Large intestine (tissue), 3 donors: ENCODE measurements around the gene CNIH3. TPM values are rescaled to one million over a fixed set of nuclear protein-coding genes. Genes with fewer than 3 reads are reported as not detected.

Experiments used
- DNase-seq, 2 donors: peaks; one replicate each; pipeline versions ENCODE4 v3.0.0 to v3.0.0-alpha.2; 2013
- H3K27ac ChIP-seq: one replicate; pipeline ENCODE4 v1.5.1; 2013; ENCODE audit warnings: low read length
- H3K27me3 ChIP-seq: 2 replicates; pipeline ENCODE4 v1.6.1; 2013; ENCODE audit warnings: low read length; ENCODE audit not compliant: control insufficient read depth, insufficient read depth
- H3K36me3 ChIP-seq: 2 replicates; pipeline ENCODE4 v1.6.1; 2013; ENCODE audit warnings: low read length; ENCODE audit not compliant: control insufficient read depth, insufficient read depth
- H3K4me1 ChIP-seq: one replicate; pipeline ENCODE4 v1.6.1; 2013; ENCODE audit warnings: low read length; ENCODE audit not compliant: control insufficient read depth, insufficient read depth
- H3K4me3 ChIP-seq: one replicate; pipeline ENCODE4 v1.5.1; 2013; ENCODE audit warnings: low read length
- H3K9me3 ChIP-seq: one replicate; pipeline ENCODE4 v1.6.1; 2013; ENCODE audit warnings: mild to moderate bottlenecking, low read depth, low read length, moderate library complexity; ENCODE audit not compliant: control insufficient read depth
- WGBS: methylation state at CpG from one replicate; pipeline ENCODE4 v1.1.5; 2013; ENCODE audit warnings: low lambda C conversion rate; ENCODE audit not compliant: insufficient coverage; 5-methylcytosine and 5-hydroxymethylcytosine counted together
- polyA plus RNA-seq: library from polyadenylated mRNA; unstranded; fragments of 120-200 nt; gene quantifications from one replicate; pipeline ENCODE4 v1.2.1, GENCODE V29; 2013

CNIH3 gene
- polyA plus RNA-seq, 1 donor, result 2.1 TPM

- no peak overlapping the region for H3K27ac ChIP-seq
Measured at GRCh38 chr1:224640587-224640986, 24.5 kb downstream of the CNIH3 start.

GRCh38 chr1:224641030-224641429 is 24.9 kb downstream of the CNIH3 start:
- DNase-seq, result peak in 1 of 2 donors; percentile 28
- H3K4me1 ChIP-seq, result peaks cover 2% of the 10 kb centered on the region
- no peak overlapping the region for H3K4me3 ChIP-seq
- no peaks in the 10 kb centered on the region for H3K9me3 ChIP-seq
- H3K27ac ChIP-seq, result no peak overlapping the region
- H3K27me3 ChIP-seq, result no peaks in the 10 kb centered on the region
- WGBS, result no CpG with 5 or more reads among the region's 7 CpGs
- no peaks in the 10 kb centered on the region for H3K36me3 ChIP-seq

More at GRCh38 chr1:224640587-224640986, 24.5 kb downstream of the CNIH3 start:
- Histone ChIP-seq H3K9me3 (no peaks in the 10 kb centered on the region), H3K27me3 (no peaks in the 10 kb centered on the region), H3K36me3 (no peaks in the 10 kb centered on the region), H3K4me1 (peaks cover 2% of the 10 kb centered on the region), H3K4me3 (no peak overlapping the region)
- WGBS, result no CpG with 5 or more reads among the region's 4 CpGs
- DNase-seq, result no peak

DNA sequence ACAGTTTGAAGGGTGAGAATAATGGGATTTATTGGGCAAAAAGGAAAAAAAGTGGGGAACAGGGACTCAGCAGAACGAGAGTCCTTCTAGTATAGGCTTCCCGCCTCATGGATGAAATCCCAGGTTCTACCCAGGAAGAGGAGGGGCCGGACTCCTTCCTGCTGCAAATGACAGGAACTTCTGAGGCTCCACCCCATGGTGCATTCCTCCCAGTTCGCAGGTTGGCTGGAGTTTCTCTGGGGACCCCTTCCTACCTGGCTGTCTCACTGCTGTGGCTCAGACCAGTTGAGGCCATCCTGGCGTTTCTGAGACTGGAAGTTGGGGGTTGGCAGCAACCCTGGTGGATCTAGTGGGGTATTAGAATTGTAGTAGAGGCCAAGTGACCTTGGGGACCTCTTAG is 27.5 kb downstream of the CNIH3 start:
- peaks cover 2% of the 10 kb centered on the region for H3K4me1 ChIP-seq
- WGBS, result no CpG with 5 or more reads among the region's 5 CpGs
- no peaks in the 10 kb centered on the region for H3K27me3 ChIP-seq
- no peak for DNase-seq
- no peaks in the 10 kb centered on the region for H3K9me3 ChIP-seq
- H3K4me3 ChIP-seq, result no peak overlapping the region
- no peaks in the 10 kb centered on the region for H3K36me3 ChIP-seq
- no peak overlapping the region for H3K27ac ChIP-seq

- Histone ChIP-seq H3K4me3 (no peak overlapping the region), H3K36me3 (no peaks in the 10 kb centered on the region), H3K4me1 (peaks cover 2% of the 10 kb centered on the region), H3K9me3 (no peaks in the 10 kb centered on the region), H3K27ac (no peak overlapping the region), H3K27me3 (no peaks in the 10 kb centered on the region)
- WGBS, result no CpG with 5 or more reads among the region's 5 CpGs
- peak; percentile 76 to 79 for DNase-seq
Measured at GRCh38 chr1:224644553-224645154, 28.5 kb downstream of the CNIH3 start.

GRCh38 chr1:224647449-224647848 is 31.3 kb downstream of the CNIH3 start:
- H3K27me3 ChIP-seq, result no peaks in the 10 kb centered on the region
- H3K36me3 ChIP-seq, result no peaks in the 10 kb centered on the region
- DNase-seq, result no peak
- peaks cover 2% of the 10 kb centered on the region for H3K4me1 ChIP-seq
- no peak overlapping the region for H3K4me3 ChIP-seq
- no peak overlapping the region for H3K27ac ChIP-seq
- no peaks in the 10 kb centered on the region for H3K9me3 ChIP-seq
- WGBS, result no CpG with 5 or more reads among the region's 2 CpGs

GRCh38 chr1:224650290-224650689 is 34.2 kb downstream of the CNIH3 start:
- no peak overlapping the region for H3K4me3 ChIP-seq
- no peaks in the 10 kb centered on the region for H3K9me3 ChIP-seq
- H3K27me3 ChIP-seq, result no peaks in the 10 kb centered on the region
- H3K36me3 ChIP-seq, result no peaks in the 10 kb centered on the region
- WGBS, result 63% methylated on average over 2 of the region's 3 CpGs
- DNase-seq, result no peak
- no peak overlapping the region for H3K27ac ChIP-seq
- no peaks in the 10 kb centered on the region for H3K4me1 ChIP-seq

DNA sequence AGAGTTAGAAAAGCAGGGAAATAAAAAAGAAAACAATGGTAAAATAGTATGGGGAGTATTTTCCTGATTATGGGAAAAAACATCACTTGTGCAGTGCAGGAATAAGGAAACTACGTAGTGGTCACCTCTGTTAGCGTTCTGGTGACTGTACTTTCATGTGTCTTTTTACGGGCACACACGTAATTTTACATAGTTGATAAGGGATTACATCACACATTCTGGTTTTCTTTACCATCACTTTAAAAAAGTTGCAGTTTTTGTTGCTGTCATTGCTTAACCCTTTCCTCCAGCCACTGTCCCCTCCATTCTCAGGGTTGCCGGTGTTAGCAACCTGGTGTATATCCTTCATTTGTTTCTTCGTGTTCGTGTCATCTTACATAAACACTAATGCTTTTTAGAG is 35.1 kb downstream of the CNIH3 start:
- 83% methylated on average over 2 of the region's 7 CpGs for WGBS

DNA sequence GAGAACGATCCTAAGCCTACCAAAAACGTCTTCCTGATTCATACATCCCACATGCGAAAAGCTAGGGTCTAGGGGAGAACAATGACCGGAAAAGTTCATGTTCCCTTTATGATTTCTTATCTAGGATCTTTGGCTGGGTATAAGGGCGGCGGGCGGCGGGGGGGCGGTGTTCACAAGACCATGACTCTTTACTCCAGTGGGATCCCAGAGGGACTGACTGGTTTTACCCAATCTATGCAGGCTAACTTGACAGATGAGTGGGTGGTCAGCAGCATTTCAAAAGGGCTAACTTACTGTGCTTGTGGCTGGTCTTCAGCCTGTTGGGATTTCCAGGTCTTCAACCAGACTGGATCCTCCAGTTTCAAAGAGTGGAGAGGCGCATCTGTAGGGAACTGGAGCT is 40.3 kb downstream of the CNIH3 start:
- Histone ChIP-seq H3K9me3 (no peaks in the 10 kb centered on the region), H3K4me3 (no peak overlapping the region), H3K27ac (no peak overlapping the region), H3K36me3 (no peaks in the 10 kb centered on the region), H3K27me3 (peaks cover 2% of the 10 kb centered on the region), H3K4me1 (no peaks in the 10 kb centered on the region)
- WGBS, result no CpG with 5 or more reads among the region's 10 CpGs
- no peak for DNase-seq

More for the DNA sequence above, 35.1 kb downstream of the CNIH3 start:
- Histone ChIP-seq H3K27me3 (no peaks in the 10 kb centered on the region), H3K27ac (no peak overlapping the region), H3K4me1 (no peaks in the 10 kb centered on the region), H3K9me3 (no peaks in the 10 kb centered on the region), H3K36me3 (no peaks in the 10 kb centered on the region), H3K4me3 (no peak overlapping the region)
- no peak for DNase-seq

DNA sequence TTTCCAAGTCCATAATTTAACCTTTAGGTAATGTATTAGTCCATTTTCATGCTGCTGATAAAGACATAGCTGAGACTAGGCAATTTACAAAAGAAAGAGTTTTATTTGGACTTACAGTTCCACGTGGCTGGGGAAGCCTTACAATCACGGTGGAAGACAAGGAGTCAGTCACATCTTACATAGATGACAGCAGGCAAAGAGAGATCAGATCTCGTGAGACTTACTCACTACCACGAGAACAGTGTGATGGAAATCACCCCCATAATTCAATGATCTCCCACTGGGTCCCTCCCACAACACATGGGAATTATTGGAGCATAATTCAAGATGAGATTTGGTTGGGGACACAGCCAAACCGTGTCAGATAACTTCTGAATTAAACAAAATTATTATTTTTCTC is 44.0 kb downstream of the CNIH3 start:
- Histone ChIP-seq H3K4me3 (no peak overlapping the region), H3K27me3 (peaks cover 2% of the 10 kb centered on the region), H3K36me3 (no peaks in the 10 kb centered on the region), H3K9me3 (no peaks in the 10 kb centered on the region), H3K4me1 (no peaks in the 10 kb centered on the region), H3K27ac (no peak overlapping the region)
- WGBS, result no CpG with 5 or more reads among the region's 5 CpGs
- no peak for DNase-seq

GRCh38 chr1:224662870-224663269 is 46.8 kb downstream of the CNIH3 start:
- WGBS, result no CpG with 5 or more reads among the region's 3 CpGs
- no peak overlapping the region for H3K27ac ChIP-seq
- no peak overlapping the region for H3K4me3 ChIP-seq
- H3K4me1 ChIP-seq, result peaks cover 5% of the 10 kb centered on the region
- H3K27me3 ChIP-seq, result no peaks in the 10 kb centered on the region
- DNase-seq, result no peak
- no peaks in the 10 kb centered on the region for H3K9me3 ChIP-seq
- no peaks in the 10 kb centered on the region for H3K36me3 ChIP-seq

DNA sequence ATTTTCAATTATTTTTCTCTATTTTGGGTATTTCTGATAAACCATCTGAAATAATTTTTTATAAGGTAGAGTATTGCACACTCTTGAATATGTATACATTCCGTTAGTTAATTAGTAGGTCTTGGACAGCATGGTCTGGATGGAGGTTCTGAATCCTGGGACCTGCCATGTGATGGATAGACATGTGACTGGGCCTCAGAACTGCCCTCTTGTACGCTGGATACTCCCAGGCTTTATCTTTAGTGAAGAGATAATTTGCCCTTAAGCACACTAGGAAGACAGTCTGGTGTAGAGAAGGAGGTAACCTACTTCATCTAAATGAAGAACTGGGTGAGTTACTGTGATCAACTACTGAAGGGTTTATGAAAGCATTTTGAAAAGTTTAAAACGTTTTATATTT is 48.9 kb downstream of the CNIH3 start:
- Histone ChIP-seq H3K4me1 (peaks cover 5% of the 10 kb centered on the region), H3K27ac (no peak overlapping the region)
- 63% methylated on average over 1 of the region's 3 CpGs for WGBS

More for the DNA sequence above, 48.9 kb downstream of the CNIH3 start:
- no peaks in the 10 kb centered on the region for H3K36me3 ChIP-seq
- peak; percentile 44 to 61 for DNase-seq
- no peaks in the 10 kb centered on the region for H3K9me3 ChIP-seq
- H3K4me3 ChIP-seq, result no peak overlapping the region
- no peaks in the 10 kb centered on the region for H3K27me3 ChIP-seq
